ENCODE data around the gene RGS9.

RGS9 gene

GRCh38 chr17:65170839-65171238 is 33.7 kb downstream of the RGS9 start:
- Histone ChIP-seq H3K4me3 (ENCODE audit: low read depth in 1 of 2, low read length in 1 of 2) (no peak overlapping the region), H3K4me1 (ENCODE audit: control insufficient read depth in 1 of 2, insufficient read depth in 1 of 2, low read depth in 1 of 2, low read length in 1 of 2) (peaks cover 0 to 4% of the 10 kb centered on the region in 2 experiments), H3K27ac (no peak overlapping the region), H3K27me3 (peaks cover 11% of the 10 kb centered on the region), H3K36me3 (no peaks in the 10 kb centered on the region), H3K9me3 (no peaks in the 10 kb centered on the region)
- no peak for TF ChIP-seq CTCF (IDR thresholded peaks at IDR 0.05)

GRCh38 chr17:65171752-65172151 is 34.6 kb downstream of the RGS9 start:
- peaks cover 11% of the 10 kb centered on the region for H3K27me3 ChIP-seq
- no peak overlapping the region for H3K27ac ChIP-seq
- H3K9me3 ChIP-seq: no peaks in the 10 kb centered on the region
- H3K4me3 ChIP-seq (ENCODE audit: low read depth in 1 of 2, low read length in 1 of 2): no peak overlapping the region
- no peaks in the 10 kb centered on the region for H3K36me3 ChIP-seq
- TF ChIP-seq CTCF (IDR thresholded peaks at IDR 0.05): no peak
- peaks cover 0 to 4% of the 10 kb centered on the region in 2 experiments for H3K4me1 ChIP-seq (ENCODE audit: control insufficient read depth in 1 of 2, insufficient read depth in 1 of 2, low read depth in 1 of 2, low read length in 1 of 2)

- no peak overlapping the region for H3K27ac ChIP-seq
Observed at GRCh38 chr17:65172496-65173136, 35.4 kb downstream of the RGS9 start.

DNA sequence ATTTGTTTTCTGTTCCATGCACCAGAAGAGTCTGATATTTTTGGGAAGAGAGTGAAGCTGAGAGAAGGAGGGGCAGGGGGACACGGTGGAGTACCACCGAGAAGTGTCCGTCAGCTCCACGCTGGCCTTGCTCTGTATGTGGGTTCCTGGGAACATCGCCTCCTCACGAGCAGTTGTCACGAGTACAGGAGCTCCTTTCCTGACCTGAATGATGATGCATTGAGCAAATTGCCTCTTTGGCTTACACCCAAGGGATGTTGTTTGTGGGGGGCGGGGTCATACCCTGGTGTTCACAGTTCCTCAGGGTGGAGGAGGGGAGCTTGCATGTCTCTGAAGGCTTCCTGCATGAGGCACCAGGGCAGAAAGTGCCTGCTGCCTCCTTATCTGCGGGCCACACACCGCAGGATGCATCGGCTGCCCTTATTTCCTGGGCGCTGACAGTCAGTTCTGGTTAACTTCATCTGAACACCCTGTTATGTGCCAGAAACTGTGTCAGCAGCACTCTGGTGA is 36.2 kb downstream of the RGS9 start:
- no peaks in the 10 kb centered on the region for H3K36me3 ChIP-seq
- peaks cover 11% of the 10 kb centered on the region for H3K27me3 ChIP-seq
- TF ChIP-seq CTCF (IDR thresholded peaks at IDR 0.05): no peak
- H3K4me3 ChIP-seq (ENCODE audit: low read depth in 1 of 2, low read length in 1 of 2): no peak overlapping the region
- H3K27ac ChIP-seq: no peak overlapping the region
- H3K9me3 ChIP-seq: no peaks in the 10 kb centered on the region
- peaks cover 0 to 4% of the 10 kb centered on the region in 2 experiments for H3K4me1 ChIP-seq (ENCODE audit: control insufficient read depth in 1 of 2, insufficient read depth in 1 of 2, low read depth in 1 of 2, low read length in 1 of 2)

More at GRCh38 chr17:65172496-65173136, 35.4 kb downstream of the RGS9 start:
- TF ChIP-seq CTCF (IDR thresholded peaks at IDR 0.05): no peak
- Histone ChIP-seq H3K4me3 (ENCODE audit: low read depth in 1 of 2, low read length in 1 of 2) (no peak overlapping the region), H3K9me3 (no peaks in the 10 kb centered on the region), H3K27me3 (peaks cover 11% of the 10 kb centered on the region), H3K4me1 (ENCODE audit: control insufficient read depth in 1 of 2, insufficient read depth in 1 of 2, low read depth in 1 of 2, low read length in 1 of 2) (peaks cover 0 to 4% of the 10 kb centered on the region in 2 experiments), H3K36me3 (no peaks in the 10 kb centered on the region)

GRCh38 chr17:65173976-65174683 is 37.0 kb downstream of the RGS9 start:
- no peak overlapping the region for H3K4me3 ChIP-seq (ENCODE audit: low read depth in 1 of 2, low read length in 1 of 2)
- H3K9me3 ChIP-seq: no peaks in the 10 kb centered on the region
- peaks cover 11% of the 10 kb centered on the region for H3K27me3 ChIP-seq
- peaks cover 0 to 4% of the 10 kb centered on the region in 2 experiments for H3K4me1 ChIP-seq (ENCODE audit: control insufficient read depth in 1 of 2, insufficient read depth in 1 of 2, low read depth in 1 of 2, low read length in 1 of 2)
- H3K27ac ChIP-seq: no peak overlapping the region
- TF ChIP-seq CTCF (IDR thresholded peaks at IDR 0.05): no peak
- H3K36me3 ChIP-seq: no peaks in the 10 kb centered on the region

Data from neutrophil (primary cell).